ENCODE measurements around the gene NCS1. TPM values are rescaled to one million over a fixed set of nuclear protein-coding genes. Genes with fewer than 3 reads are reported as not detected.

Gene NCS1
- total RNA-seq, 4 donors from 2014 or later: 11.6 to 32.5 (median 24.3) TPM

DNA sequence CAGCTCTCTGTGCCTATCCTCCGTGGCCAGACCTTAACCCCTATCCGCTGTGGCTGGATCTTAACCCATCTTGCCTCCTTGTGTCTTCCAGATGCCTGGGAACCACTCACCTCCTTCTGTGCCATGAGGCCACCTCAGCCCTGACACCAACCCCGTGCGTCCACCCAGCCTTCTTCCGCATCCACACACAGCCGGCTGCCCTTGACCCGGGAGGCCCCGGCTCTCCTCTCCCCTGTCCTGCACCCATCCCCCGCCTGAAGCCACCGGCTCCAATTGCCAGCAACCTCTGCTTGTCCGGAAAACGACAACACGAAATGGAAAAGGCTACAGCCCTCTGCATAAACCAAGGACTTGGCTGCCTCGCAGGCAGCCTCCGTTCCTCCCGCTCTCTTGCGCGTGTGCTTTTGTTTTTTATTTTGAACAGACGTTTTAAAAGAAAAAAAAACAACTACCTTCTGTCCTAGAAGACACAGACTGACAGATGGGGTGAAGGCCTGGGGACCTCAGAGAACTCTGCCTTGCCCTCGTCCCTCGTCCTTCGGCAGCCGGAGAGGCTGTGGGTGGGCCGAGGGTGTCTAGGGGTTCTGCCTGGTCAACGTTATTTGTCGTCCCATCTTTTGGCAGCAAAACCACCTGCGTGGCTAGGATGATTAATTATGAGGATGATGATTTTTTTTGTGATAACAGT is 60.8 kb downstream of the NCS1 start:
- no peak overlapping the region for H3K27ac ChIP-seq
- no peak overlapping the region for H3K4me3 ChIP-seq
- TF ChIP-seq POLR2A (IDR thresholded peaks at IDR 0.05) (no peak), POLR2AphosphoS5 (IDR thresholded peaks at IDR 0.05) (no peak), CTCF (IDR thresholded peaks at IDR 0.05) (no peak), EP300 (IDR thresholded peaks at IDR 0.05) (no peak)
- H3K36me3 ChIP-seq: peaks cover 20% of the 10 kb centered on the region
- WGBS: 82% methylated on average over 27 of the region's 27 CpGs
- peaks cover 17% of the 10 kb centered on the region for H3K4me1 ChIP-seq
- no peaks in the 10 kb centered on the region for H3K27me3 ChIP-seq
- DNase-seq (ENCODE audit: low spot score in 2 of 2): no peak
- H3K9me3 ChIP-seq: no peaks in the 10 kb centered on the region

GRCh38 chr9:130233587-130233945 is 61.4 kb downstream of the NCS1 start:
- peaks cover 17% of the 10 kb centered on the region for H3K4me1 ChIP-seq
- no peak for TF ChIP-seq POLR2A (IDR thresholded peaks at IDR 0.05)
- no peak for TF ChIP-seq CTCF (IDR thresholded peaks at IDR 0.05)
- no peak for TF ChIP-seq EP300 (IDR thresholded peaks at IDR 0.05)
- TF ChIP-seq POLR2AphosphoS5 (IDR thresholded peaks at IDR 0.05): no peak
- no peak overlapping the region for H3K4me3 ChIP-seq
- peaks cover 20% of the 10 kb centered on the region for H3K36me3 ChIP-seq
- 88% methylated on average over 8 of the region's 8 CpGs for WGBS
- no peaks in the 10 kb centered on the region for H3K27me3 ChIP-seq
- H3K9me3 ChIP-seq: no peaks in the 10 kb centered on the region
- DNase-seq (ENCODE audit: low spot score in 2 of 2): no peak
- no peak overlapping the region for H3K27ac ChIP-seq

DNA sequence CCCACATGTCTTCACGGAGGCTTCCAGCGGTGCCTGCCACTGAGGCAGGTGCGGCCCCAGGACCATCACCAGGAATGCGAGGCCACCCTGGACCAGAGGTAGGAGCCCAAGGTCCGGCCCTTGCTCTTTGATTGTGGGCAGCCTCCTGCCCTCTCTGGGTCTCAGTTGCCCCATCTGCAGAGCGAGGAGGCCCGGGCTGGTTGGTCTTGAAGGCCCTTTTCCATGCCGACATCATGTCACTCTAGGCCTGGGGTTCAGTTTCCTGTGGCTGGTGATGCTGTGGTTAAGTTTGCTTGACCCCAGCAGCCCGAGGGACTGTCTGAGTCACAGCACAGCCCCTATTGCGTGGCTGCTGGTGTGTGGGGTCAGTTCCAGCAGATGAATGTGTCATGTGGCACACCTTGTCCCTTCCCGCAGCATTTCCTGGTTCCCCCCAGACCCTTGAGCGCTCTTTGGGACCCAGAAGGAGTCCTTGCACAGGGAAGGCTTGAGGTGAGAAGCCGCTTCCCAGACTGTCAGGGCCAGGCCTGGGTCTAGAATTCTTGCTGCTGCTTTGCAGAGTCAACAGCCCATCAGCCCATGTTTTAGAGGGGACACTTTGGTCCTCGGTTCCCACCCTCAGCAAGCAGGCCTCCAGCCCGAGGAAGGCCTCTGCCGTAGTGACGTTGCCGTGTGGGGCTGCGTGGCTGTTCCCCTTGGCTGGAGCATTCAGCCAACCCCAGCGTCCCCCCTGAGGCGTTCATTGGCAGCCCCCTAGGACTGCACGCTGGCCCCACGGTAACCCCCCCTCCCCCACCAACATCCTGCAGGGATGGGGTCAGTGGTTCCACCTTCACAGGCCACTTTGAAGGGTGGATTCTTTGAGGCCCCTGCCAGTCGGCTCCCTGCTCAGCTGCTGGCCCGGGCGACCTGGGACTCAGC is 62.4 kb downstream of the NCS1 start:
- peaks cover 17% of the 10 kb centered on the region for H3K4me1 ChIP-seq
- no peak overlapping the region for H3K4me3 ChIP-seq
- no peaks in the 10 kb centered on the region for H3K27me3 ChIP-seq
- 92% methylated on average over 22 of the region's 26 CpGs for WGBS
- peaks cover 20% of the 10 kb centered on the region for H3K36me3 ChIP-seq
- TF ChIP-seq POLR2AphosphoS5 (IDR thresholded peaks at IDR 0.05): no peak
- TF ChIP-seq POLR2A (IDR thresholded peaks at IDR 0.05): no peak
- TF ChIP-seq CTCF (IDR thresholded peaks at IDR 0.05): no peak
- no peak for TF ChIP-seq EP300 (IDR thresholded peaks at IDR 0.05)
- H3K27ac ChIP-seq: no peak overlapping the region
- no peaks in the 10 kb centered on the region for H3K9me3 ChIP-seq
- DNase-seq (ENCODE audit: low spot score in 2 of 2): no peak

GRCh38 chr9:130235558-130236435 is 63.6 kb downstream of the NCS1 start:
- peaks cover 20% of the 10 kb centered on the region for H3K36me3 ChIP-seq
- no peak for TF ChIP-seq POLR2A (IDR thresholded peaks at IDR 0.05)
- peak; percentile 97 to 98 for TF ChIP-seq CTCF (IDR thresholded peaks at IDR 0.05)
- TF ChIP-seq POLR2AphosphoS5 (IDR thresholded peaks at IDR 0.05): no peak
- TF ChIP-seq EP300 (IDR thresholded peaks at IDR 0.05): no peak
- peaks cover 19% of the 10 kb centered on the region for H3K4me1 ChIP-seq
- no peak for DNase-seq (ENCODE audit: low spot score in 2 of 2)
- no peak overlapping the region for H3K27ac ChIP-seq
- H3K4me3 ChIP-seq: peak overlapping the region; percentile 12
- H3K9me3 ChIP-seq: no peaks in the 10 kb centered on the region
- H3K27me3 ChIP-seq: no peaks in the 10 kb centered on the region
- WGBS: 46% methylated on average over 25 of the region's 45 CpGs
